ENCODE measurements around the gene MTCL1.

- no peak for TF ChIP-seq POLR2A (IDR thresholded peaks at IDR 0.05)
- TF ChIP-seq EP300 (IDR thresholded peaks at IDR 0.05; ENCODE audit: low read depth): no peak
- TF ChIP-seq, protein P1, sequence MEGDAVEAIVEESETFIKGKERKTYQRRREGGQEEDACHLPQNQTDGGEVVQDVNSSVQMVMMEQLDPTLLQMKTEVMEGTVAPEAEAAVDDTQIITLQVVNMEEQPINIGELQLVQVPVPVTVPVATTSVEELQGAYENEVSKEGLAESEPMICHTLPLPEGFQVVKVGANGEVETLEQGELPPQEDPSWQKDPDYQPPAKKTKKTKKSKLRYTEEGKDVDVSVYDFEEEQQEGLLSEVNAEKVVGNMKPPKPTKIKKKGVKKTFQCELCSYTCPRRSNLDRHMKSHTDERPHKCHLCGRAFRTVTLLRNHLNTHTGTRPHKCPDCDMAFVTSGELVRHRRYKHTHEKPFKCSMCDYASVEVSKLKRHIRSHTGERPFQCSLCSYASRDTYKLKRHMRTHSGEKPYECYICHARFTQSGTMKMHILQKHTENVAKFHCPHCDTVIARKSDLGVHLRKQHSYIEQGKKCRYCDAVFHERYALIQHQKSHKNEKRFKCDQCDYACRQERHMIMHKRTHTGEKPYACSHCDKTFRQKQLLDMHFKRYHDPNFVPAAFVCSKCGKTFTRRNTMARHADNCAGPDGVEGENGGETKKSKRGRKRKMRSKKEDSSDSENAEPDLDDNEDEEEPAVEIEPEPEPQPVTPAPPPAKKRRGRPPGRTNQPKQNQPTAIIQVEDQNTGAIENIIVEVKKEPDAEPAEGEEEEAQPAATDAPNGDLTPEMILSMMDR (IDR thresholded peaks at IDR 0.05): no peak
These were observed 51.2 kb downstream of the MTCL1 start for GRCh38 chr18:8756571-8756970.
